Omental fat pad (tissue), 4 donors: ENCODE results near the gene PRKCQ. TPM values are rescaled to one million over a fixed set of nuclear protein-coding genes. Genes with fewer than 3 reads are reported as not detected.
A peak's percentile ranks its signal among the peaks of the same experiment; 100 is the strongest.
"Not testable (repeated sequence)": the region's sequence is repeated elsewhere in the genome, so short reads cannot be mapped to it uniquely, and the experiment has no call there.

Experiments
- ATAC-seq: fragments of 150-250 bp; one replicate; pipeline ENCODE4 v1.9.1; 2016; ENCODE audit warnings: mild to moderate bottlenecking, moderate library complexity; ENCODE audit not compliant: low FRiP score
- DNase-seq: peaks from one replicate; pipeline ENCODE4 v3.0.0-alpha.2; 2019; ENCODE audit warnings: low spot score
- CTCF ChIP-seq, 3 donors: fragments of 450-650 bp; IDR thresholded peaks; one replicate each; pipeline ENCODE4 v1.5.1; 2016 to 2017; ENCODE audit warnings: antibody characterized with exemption in 3 of 3, mild to moderate bottlenecking in 3 of 3, moderate library complexity in 2 of 3
- total RNA-seq, 4 donors: library from RNA; depleted of rRNA; stranded (reverse); fragments of >200 nt; gene quantifications; one replicate each; pipeline ENCODE4 v1.1.0, GENCODE V29; 2016

PRKCQ gene
- total RNA-seq, 4 donors from 2014 or later, result 0.56 to 1.9 (median 0.86) TPM

DNA sequence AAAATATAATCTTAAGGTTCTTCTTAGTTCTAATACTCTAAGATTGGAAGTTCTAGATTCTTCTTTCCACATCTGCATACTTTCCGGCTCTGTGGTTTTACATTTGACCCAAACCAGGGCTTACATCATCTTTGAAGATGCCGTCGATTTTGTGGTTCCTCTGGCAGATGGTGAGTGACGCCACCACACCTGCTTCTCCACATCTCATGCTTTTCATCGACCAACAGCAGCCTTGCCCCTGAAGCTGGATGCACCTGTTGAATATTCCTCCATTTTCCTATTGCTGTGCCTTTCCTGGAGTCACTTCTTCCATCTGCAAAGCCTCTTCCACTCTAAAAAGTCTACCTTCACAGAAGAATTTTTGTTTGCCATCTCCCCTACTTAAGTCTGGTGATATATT is 121.3 kb downstream of the PRKCQ start:
- DNase-seq, result no peak
- ATAC-seq, result no peak
- no peak for TF ChIP-seq CTCF (IDR thresholded peaks at IDR 0.05)

DNA sequence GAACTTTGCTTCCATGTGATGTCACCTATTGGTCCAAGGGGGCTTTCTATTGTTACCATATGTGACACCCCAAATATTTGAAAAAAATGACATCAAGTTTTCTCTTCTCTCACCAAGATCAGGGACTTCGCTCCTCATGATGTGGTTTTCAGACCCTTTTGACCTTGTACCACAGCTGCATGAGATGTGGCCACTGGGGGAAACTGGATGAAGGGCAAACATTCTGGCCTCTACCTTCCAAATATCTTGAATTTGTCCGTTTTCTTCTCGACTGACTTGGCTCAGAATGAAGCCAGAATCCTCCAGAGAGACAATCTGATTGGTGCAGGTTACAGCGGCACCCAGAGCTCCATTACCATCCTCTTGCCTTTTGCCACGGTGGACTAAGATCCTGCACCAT is 122.7 kb downstream of the PRKCQ start:
- DNase-seq (no peak), ATAC-seq (no peak)
- TF ChIP-seq CTCF (IDR thresholded peaks at IDR 0.05), result no peak

DNA sequence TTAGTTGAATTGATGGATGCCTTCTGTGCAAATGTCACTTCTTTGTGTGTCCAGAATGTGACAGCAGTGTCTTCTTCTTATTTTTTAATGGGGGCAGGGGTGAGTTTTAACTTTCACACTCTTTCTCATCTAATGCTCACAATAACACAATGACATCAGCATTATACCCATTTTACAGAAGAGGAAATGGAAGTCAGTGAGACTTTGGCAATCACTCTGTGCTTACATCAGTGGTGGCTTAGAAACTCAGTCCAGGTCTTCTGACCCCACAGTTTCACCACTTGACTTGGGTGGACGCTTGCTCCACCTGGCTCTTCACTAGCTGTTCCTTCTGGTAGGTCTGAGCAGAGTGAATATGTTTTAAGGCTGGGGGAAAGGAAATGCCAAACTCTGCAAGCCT is 124.0 kb downstream of the PRKCQ start:
- ATAC-seq, result no peak
- no peak for TF ChIP-seq CTCF (IDR thresholded peaks at IDR 0.05)
- DNase-seq, result no peak

DNA sequence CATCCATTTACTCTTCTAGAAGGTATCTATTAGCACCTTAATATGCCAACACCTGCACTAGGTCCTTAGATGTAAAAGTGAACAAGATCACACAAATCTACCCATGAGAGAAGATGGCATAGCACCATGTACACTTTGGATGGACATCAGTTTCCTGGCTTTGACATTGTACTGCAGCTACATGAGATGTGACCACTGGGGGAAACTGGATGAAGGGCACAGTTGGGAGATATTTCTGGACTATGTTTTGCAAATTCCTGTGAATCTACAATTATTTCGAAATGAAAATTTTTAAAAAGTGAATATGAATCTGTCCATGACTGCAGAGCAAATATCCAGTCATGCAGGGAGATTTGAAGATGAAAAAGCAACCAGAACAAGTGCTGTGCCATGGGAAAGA is 124.5 kb downstream of the PRKCQ start:
- DNase-seq (no peak), ATAC-seq (no peak)
- TF ChIP-seq CTCF (IDR thresholded peaks at IDR 0.05), result no peak

GRCh38 chr10:6446711-6447110 is 133.4 kb downstream of the PRKCQ start:
- TF ChIP-seq CTCF (IDR thresholded peaks at IDR 0.05), result no peak
- DNase-seq, result no peak
- ATAC-seq, result no peak

- no peak for TF ChIP-seq CTCF (IDR thresholded peaks at IDR 0.05)
- DNase-seq (peak; percentile 35), ATAC-seq (no peak)
These were observed 134.3 kb downstream of the PRKCQ start for GRCh38 chr10:6445671-6446316.

DNA sequence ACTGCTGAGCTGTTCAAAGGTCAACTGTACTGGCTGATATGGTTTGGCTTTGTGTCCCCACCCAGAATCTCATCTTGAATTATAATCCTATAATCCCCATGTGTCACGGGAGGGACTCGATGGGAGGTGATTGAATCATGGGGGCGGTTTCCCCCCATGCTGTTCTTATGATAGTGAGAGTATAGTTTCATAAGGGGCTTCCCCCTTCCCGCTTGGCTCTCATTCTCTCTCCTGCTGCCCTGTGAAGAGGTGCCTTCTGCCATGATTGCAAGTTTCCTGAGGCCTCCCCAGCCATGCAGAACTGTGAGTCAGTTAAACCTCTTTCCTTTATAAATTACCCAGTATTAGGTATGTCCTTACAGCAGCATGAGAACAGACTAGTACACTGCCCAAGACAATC is 140.2 kb downstream of the PRKCQ start:
- ATAC-seq, DNase-seq: not testable (repeated sequence)
